Measurements from ENCODE around the gene ELAC2.

Gene ELAC2

GRCh38 chr17:13014801-13015200 is 3.0 kb downstream of the ELAC2 start:
- DNase-seq: no peak

- DNase-seq: no peak
Observed at GRCh38 chr17:13010959-13011358, 6.9 kb downstream of the ELAC2 start.

- no peak for DNase-seq
Observed at GRCh38 chr17:13008461-13008860, 9.4 kb downstream of the ELAC2 start.

GRCh38 chr17:13005530-13005929 is 12.3 kb downstream of the ELAC2 start:
- no peak for DNase-seq

- no peak for DNase-seq
Observed at GRCh38 chr17:13004336-13004735, 13.5 kb downstream of the ELAC2 start.

- no peak for DNase-seq
Observed at GRCh38 chr17:13003927-13004326, 13.9 kb downstream of the ELAC2 start.

- no peak for DNase-seq
Observed at GRCh38 chr17:13003454-13003851, 14.4 kb downstream of the ELAC2 start.

GRCh38 chr17:13002761-13003453 is 14.9 kb downstream of the ELAC2 start:
- DNase-seq: peak; percentile 42

GRCh38 chr17:13001991-13002615 is 15.7 kb downstream of the ELAC2 start:
- no peak for DNase-seq

- DNase-seq: no peak
Observed at GRCh38 chr17:13000561-13000960, 17.3 kb downstream of the ELAC2 start.

GRCh38 chr17:12998874-12999273 is 19.0 kb downstream of the ELAC2 start:
- no peak for DNase-seq

- no peak for DNase-seq
Observed at GRCh38 chr17:12998461-12998860, 19.4 kb downstream of the ELAC2 start.

- DNase-seq: no peak
Observed at GRCh38 chr17:12996941-12997340, 20.9 kb downstream of the ELAC2 start.

- no peak for DNase-seq
Observed at GRCh38 chr17:12996357-12996756, 21.5 kb downstream of the ELAC2 start.

GRCh38 chr17:12995896-12996295 is 21.9 kb downstream of the ELAC2 start:
- no peak for DNase-seq

GRCh38 chr17:12995106-12995895 is 22.5 kb downstream of the ELAC2 start:
- DNase-seq: no peak

GRCh38 chr17:12994341-12995074 is 23.3 kb downstream of the ELAC2 start:
- DNase-seq: no peak

GRCh38 chr17:12993631-12994030 is 24.2 kb downstream of the ELAC2 start:
- no peak for DNase-seq

GRCh38 chr17:12992676-12993075 is 25.2 kb downstream of the ELAC2 start:
- DNase-seq: no peak

GRCh38 chr17:12990926-12991325 is 26.9 kb downstream of the ELAC2 start:
- no peak for DNase-seq

- DNase-seq: no peak
Observed at GRCh38 chr17:12990041-12990808, 27.6 kb downstream of the ELAC2 start.

GRCh38 chr17:12987120-12987519 is 30.7 kb downstream of the ELAC2 start:
- DNase-seq: no peak
